Measurements from ENCODE around the gene SYF2.
A peak's percentile ranks its signal among the peaks of the same experiment; 100 is the strongest.

SYF2 gene

GRCh38 chr1:25257196-25257595 is 24.9 kb upstream of the SYF2 start:
- TF ChIP-seq SPI1 (IDR thresholded peaks at IDR 0.05; ENCODE audit: low read depth, low read length) = no peak
- no peak for TF ChIP-seq POU2F2 (IDR thresholded peaks at IDR 0.05; ENCODE audit: low read depth, low read length)
- TF ChIP-seq TAF1 (IDR thresholded peaks at IDR 0.05; ENCODE audit: low read depth, low read length) = no peak
- no peak for TF ChIP-seq POLR2A (IDR thresholded peaks at IDR 0.05; ENCODE audit: low read depth, low read length)
- TF ChIP-seq PAX5 (IDR thresholded peaks at IDR 0.05; ENCODE audit: insufficient read depth, low read length, severe bottlenecking) = no peak
- no peak for TF ChIP-seq POLR2AphosphoS5 (IDR thresholded peaks at IDR 0.05; ENCODE audit: low read depth, low read length)
- FAIRE-seq = no peak
- DNase-seq (ENCODE audit: insufficient read length, low spot score) = no peak

- TF ChIP-seq POLR2A (IDR thresholded peaks at IDR 0.05; ENCODE audit: low read depth, low read length) (no peak), SPI1 (IDR thresholded peaks at IDR 0.05; ENCODE audit: low read depth, low read length) (no peak), POU2F2 (IDR thresholded peaks at IDR 0.05; ENCODE audit: low read depth, low read length) (no peak), PAX5 (IDR thresholded peaks at IDR 0.05; ENCODE audit: insufficient read depth, low read length, severe bottlenecking) (no peak), TAF1 (IDR thresholded peaks at IDR 0.05; ENCODE audit: low read depth, low read length) (no peak), POLR2AphosphoS5 (IDR thresholded peaks at IDR 0.05; ENCODE audit: low read depth, low read length) (no peak)
- FAIRE-seq (no peak), DNase-seq (ENCODE audit: insufficient read length, low spot score) (no peak)
Observed at GRCh38 chr1:25256578-25256965, 24.3 kb upstream of the SYF2 start.

- DNase-seq (ENCODE audit: insufficient read length, low spot score) (no peak), FAIRE-seq (no peak)
- no peak for TF ChIP-seq POLR2AphosphoS5 (IDR thresholded peaks at IDR 0.05; ENCODE audit: low read depth, low read length)
- TF ChIP-seq PAX5 (IDR thresholded peaks at IDR 0.05; ENCODE audit: insufficient read depth, low read length, severe bottlenecking) = no peak
- no peak for TF ChIP-seq SPI1 (IDR thresholded peaks at IDR 0.05; ENCODE audit: low read depth, low read length)
- no peak for TF ChIP-seq POLR2A (IDR thresholded peaks at IDR 0.05; ENCODE audit: low read depth, low read length)
- TF ChIP-seq TAF1 (IDR thresholded peaks at IDR 0.05; ENCODE audit: low read depth, low read length) = no peak
- TF ChIP-seq POU2F2 (IDR thresholded peaks at IDR 0.05; ENCODE audit: low read depth, low read length) = no peak
Observed at GRCh38 chr1:25255706-25256577, 23.6 kb upstream of the SYF2 start.

DNA sequence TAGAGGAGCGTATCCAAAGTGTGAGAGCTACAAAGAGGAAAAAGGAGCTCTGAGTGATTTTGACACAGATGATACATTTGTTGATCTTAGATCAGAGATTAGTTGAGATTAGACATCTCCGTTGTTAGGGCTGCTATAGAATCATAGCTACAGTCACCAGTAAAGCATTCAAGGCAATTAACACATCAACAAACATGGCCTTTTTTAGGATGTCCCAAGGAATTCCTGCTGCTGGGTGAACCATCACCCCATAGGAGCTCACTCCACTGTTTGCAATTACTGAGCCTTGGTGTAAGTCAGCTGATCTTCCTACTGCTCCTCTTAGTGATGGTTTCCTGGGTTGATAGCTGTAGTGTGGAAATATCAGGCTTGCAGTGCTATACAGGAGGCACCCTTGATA is 21.6 kb upstream of the SYF2 start:
- no peak for TF ChIP-seq TAF1 (IDR thresholded peaks at IDR 0.05; ENCODE audit: low read depth, low read length)
- no peak for TF ChIP-seq PAX5 (IDR thresholded peaks at IDR 0.05; ENCODE audit: insufficient read depth, low read length, severe bottlenecking)
- no peak for TF ChIP-seq POLR2A (IDR thresholded peaks at IDR 0.05; ENCODE audit: low read depth, low read length)
- TF ChIP-seq SPI1 (IDR thresholded peaks at IDR 0.05; ENCODE audit: low read depth, low read length) = no peak
- TF ChIP-seq POLR2AphosphoS5 (IDR thresholded peaks at IDR 0.05; ENCODE audit: low read depth, low read length) = no peak
- TF ChIP-seq POU2F2 (IDR thresholded peaks at IDR 0.05; ENCODE audit: low read depth, low read length) = no peak
- DNase-seq (ENCODE audit: insufficient read length, low spot score) (no peak), FAIRE-seq (no peak)

DNA sequence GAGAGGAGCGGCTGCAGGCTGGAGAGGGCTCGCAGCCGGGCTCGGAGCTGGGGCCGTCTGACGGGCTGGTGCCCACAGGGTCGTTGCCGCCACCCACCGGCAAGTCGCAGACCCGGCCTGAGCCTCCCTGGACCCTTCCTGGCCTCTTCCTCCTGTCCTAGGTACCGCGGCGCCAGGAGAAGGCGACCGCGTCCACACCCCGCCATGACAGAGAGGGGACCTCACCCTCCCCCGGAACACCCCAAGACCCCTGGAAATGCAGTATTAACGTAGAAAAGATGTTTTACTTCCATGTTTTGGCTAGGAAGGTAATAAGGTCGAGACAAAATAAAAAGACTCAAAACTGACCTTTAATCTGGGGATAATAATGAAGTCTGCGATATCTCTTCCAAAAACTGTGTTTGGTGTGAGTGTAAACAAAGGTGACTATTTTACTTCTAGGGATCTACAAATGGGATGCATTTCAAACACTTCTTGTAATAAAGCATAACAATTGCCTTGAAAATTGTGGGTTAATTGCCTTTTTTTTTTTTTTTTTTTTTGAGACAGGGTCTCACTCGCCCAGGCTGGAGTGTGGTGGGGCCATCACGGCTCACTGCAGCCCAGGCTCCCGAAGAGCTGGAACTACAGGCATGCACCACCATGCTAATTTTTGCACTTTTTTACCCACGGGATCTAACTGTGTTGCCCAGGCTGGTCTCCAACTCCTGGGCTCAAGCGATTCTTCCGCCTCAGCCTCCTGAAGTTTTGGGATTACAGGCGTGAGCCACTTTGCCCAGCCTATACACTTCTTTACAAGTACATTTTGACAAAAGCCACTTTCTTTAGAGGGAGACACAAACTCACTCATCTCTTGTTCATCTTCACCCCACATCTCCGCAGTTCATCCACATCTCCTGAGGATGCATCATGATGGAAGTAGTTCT is 15.8 kb upstream of the SYF2 start:
- TF ChIP-seq SPI1 (IDR thresholded peaks at IDR 0.05; ENCODE audit: low read depth, low read length) (no peak), POLR2A (IDR thresholded peaks at IDR 0.05; ENCODE audit: low read depth, low read length) (no peak), TAF1 (IDR thresholded peaks at IDR 0.05; ENCODE audit: low read depth, low read length) (no peak), POLR2AphosphoS5 (IDR thresholded peaks at IDR 0.05; ENCODE audit: low read depth, low read length) (no peak), PAX5 (IDR thresholded peaks at IDR 0.05; ENCODE audit: insufficient read depth, low read length, severe bottlenecking) (no peak), POU2F2 (IDR thresholded peaks at IDR 0.05; ENCODE audit: low read depth, low read length) (no peak)
- DNase-seq (ENCODE audit: insufficient read length, low spot score) = no peak
- no peak for FAIRE-seq

- TF ChIP-seq SPI1 (IDR thresholded peaks at IDR 0.05; ENCODE audit: low read depth, low read length) (peak; percentile 50), POLR2A (IDR thresholded peaks at IDR 0.05; ENCODE audit: low read depth, low read length) (peak; percentile 100), POU2F2 (IDR thresholded peaks at IDR 0.05; ENCODE audit: low read depth, low read length) (peak; percentile 98), PAX5 (IDR thresholded peaks at IDR 0.05; ENCODE audit: insufficient read depth, low read length, severe bottlenecking) (no peak), POLR2AphosphoS5 (IDR thresholded peaks at IDR 0.05; ENCODE audit: low read depth, low read length) (peak; percentile 100), TAF1 (IDR thresholded peaks at IDR 0.05; ENCODE audit: low read depth, low read length) (peak; percentile 99)
- FAIRE-seq = peak; percentile 97
- DNase-seq (ENCODE audit: insufficient read length, low spot score) = peak; percentile 100
Observed at GRCh38 chr1:25247024-25247828, 14.9 kb upstream of the SYF2 start, which contains the start of gene RSRP1. RSRP1 (minus strand) TSS chr1:25247454; CDS start chr1:25246963, 491 bp downstream.

DNA sequence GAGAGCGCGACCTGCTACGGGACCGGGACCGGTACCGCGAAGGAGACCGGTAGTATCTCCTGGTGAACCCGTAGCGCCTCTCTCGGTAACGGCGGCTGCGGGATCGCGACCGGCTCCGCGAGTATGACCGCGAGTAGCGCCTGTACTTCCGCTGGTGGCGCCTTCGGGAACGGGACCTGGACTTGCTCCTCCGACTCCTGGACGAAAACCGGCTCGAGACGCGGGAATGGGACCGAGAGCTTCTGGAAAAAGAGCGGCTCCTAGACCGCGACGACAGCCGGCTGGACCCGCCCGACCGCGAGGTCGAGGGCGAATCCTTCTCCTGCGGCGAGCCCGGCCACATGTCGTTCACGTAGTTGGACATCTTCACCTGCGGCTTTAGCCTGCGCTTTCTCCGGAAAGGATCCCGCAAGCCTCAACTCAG is 14.3 kb upstream of the SYF2 start:
- FAIRE-seq (no peak), DNase-seq (ENCODE audit: insufficient read length, low spot score) (peak; percentile 21)
- TF ChIP-seq POLR2A (IDR thresholded peaks at IDR 0.05; ENCODE audit: low read depth, low read length) (no peak), PAX5 (IDR thresholded peaks at IDR 0.05; ENCODE audit: insufficient read depth, low read length, severe bottlenecking) (no peak), POLR2AphosphoS5 (IDR thresholded peaks at IDR 0.05; ENCODE audit: low read depth, low read length) (no peak), TAF1 (IDR thresholded peaks at IDR 0.05; ENCODE audit: low read depth, low read length) (no peak), POU2F2 (IDR thresholded peaks at IDR 0.05; ENCODE audit: low read depth, low read length) (no peak), SPI1 (IDR thresholded peaks at IDR 0.05; ENCODE audit: low read depth, low read length) (no peak)
